Left ventricle myocardium inferior (tissue), 1 donor: ENCODE results near the gene SPHKAP. TPM values are rescaled to one million over a fixed set of nuclear protein-coding genes. Genes with fewer than 3 reads are reported as not detected.
"Not testable (repeated sequence)": the region's sequence is repeated elsewhere in the genome, so short reads cannot be mapped to it uniquely, and the experiment has no call there.

Experiments used
- DNase-seq: peaks from one replicate; pipeline ENCODE4 v3.0.0-alpha.2; 2020
- H3K27ac ChIP-seq: fragments of 200-600 bp; replicated peaks from 2 replicates; pipeline ENCODE4 v1.8.0; 2021
- H3K27me3 ChIP-seq: fragments of 200-600 bp; 2 replicates; pipeline ENCODE4 v1.8.0; 2021; ENCODE audit warnings: low read depth
- H3K36me3 ChIP-seq: fragments of 200-600 bp; 2 replicates; pipeline ENCODE4 v1.8.0; 2021
- H3K4me1 ChIP-seq: fragments of 200-600 bp; 2 replicates; pipeline ENCODE4 v1.8.0; 2021
- H3K4me3 ChIP-seq: fragments of 200-600 bp; 2 replicates; pipeline ENCODE4 v1.8.0; 2021; ENCODE audit warnings: mild to moderate bottlenecking, moderate library complexity
- H3K9me3 ChIP-seq: fragments of 200-600 bp; replicated peaks from 2 replicates; pipeline ENCODE4 v1.8.0; 2021
- CTCF ChIP-seq: fragments of 200-600 bp; IDR thresholded peaks from 2 replicates; pipeline ENCODE4 v1.8.0; 2021; ENCODE audit warnings: antibody characterized with exemption, mild to moderate bottlenecking, borderline replicate concordance
- intact Hi-C: fragments of 100-400 bp; cut with micrococcal nuclease; formaldehyde crosslinking; loops from one replicate; pipeline ENCODE4 v1.11.0; 2022
- total RNA-seq: library from RNA; stranded (reverse); fragmentation: NEBNext Ultra II Directional; extraction: Animal tissue kit (Norgen Biotek cat#: 25700); gene quantifications from one replicate; pipeline ENCODE4 v1.2.1, GENCODE V29; 2021
- donor health status: DM: no; HTN: yes; CAD: no; lungs with severe emphysema.

SPHKAP gene
- total RNA-seq, 1 donor from 2014 or later = 100 TPM

DNA sequence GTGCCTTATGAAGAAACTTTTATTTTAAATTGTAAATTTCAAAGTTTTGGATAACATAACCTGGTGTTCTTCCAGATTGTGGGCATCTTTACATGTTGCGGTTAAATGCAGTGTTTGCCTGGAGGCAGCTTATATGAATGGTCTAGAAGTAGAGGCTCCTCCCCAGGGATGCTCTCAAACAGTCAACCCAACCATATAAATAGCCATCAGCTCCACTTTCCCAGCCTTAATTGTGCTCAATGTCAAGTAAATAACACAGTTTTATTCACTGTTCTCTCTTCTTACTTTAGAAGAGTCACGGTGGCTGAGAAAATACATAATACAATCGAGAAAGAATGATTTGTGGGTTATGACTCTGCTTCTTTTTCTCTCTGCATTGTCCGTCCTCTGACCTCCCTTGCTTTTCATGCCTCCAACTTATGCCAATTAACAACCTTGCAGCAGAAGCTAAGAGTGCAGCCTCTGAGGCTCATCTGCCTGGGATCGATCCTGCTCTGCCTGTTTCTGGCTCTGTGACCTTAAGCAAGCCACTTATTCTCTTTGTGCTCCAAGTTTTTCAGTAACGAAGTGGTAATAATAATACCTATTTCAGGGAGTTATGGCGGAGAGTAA, 209.8 kb downstream of the SPHKAP start:
- TF ChIP-seq CTCF = no peak
- Histone ChIP-seq H3K27me3 (no peaks in the 10 kb centered on the region), H3K36me3 (no peaks in the 10 kb centered on the region), H3K4me1 (no peaks in the 10 kb centered on the region), H3K4me3 (no peak overlapping the region), H3K27ac (no peak overlapping the region), H3K9me3 (no peaks in the 10 kb centered on the region)
- intact Hi-C loops = no loop called here
- no peak for DNase-seq

DNA sequence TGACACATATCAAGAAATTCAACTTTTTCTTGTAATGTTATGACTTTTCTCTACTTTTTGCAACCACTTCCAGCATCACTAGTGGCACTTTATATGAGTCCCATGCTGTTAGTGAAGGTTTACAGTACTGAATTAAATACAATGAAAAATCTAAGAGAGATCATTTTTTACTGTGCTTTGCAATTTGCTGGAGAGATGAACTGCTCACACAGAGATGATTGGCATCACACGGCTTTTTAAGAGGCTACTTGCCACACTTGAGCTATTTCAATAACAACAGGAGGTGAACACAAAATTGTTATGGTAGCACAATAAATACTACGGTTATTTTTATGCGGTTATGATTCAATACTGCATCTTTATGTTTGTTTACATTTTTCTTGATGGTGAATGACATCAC, 221.2 kb downstream of the SPHKAP start:
- intact Hi-C loops = no loop called here
- no peak for DNase-seq
- Histone ChIP-seq H3K27me3 (no peaks in the 10 kb centered on the region), H3K9me3 (peaks cover 15% of the 10 kb centered on the region), H3K4me1 (no peaks in the 10 kb centered on the region), H3K27ac (no peak overlapping the region), H3K4me3 (no peak overlapping the region), H3K36me3 (no peaks in the 10 kb centered on the region)
- no peak for TF ChIP-seq CTCF

GRCh38 chr2:227942965-227943364, 238.5 kb downstream of the SPHKAP start:
- Histone ChIP-seq H3K4me3 (no peak overlapping the region), H3K36me3 (no peaks in the 10 kb centered on the region), H3K4me1 (no peaks in the 10 kb centered on the region), H3K27me3 (peaks cover under 1% of the 10 kb centered on the region), H3K27ac (no peak overlapping the region), H3K9me3 (peaks cover 7% of the 10 kb centered on the region)
- TF ChIP-seq CTCF = no peak
- no peak for DNase-seq
- intact Hi-C loops = no loop called here

DNA sequence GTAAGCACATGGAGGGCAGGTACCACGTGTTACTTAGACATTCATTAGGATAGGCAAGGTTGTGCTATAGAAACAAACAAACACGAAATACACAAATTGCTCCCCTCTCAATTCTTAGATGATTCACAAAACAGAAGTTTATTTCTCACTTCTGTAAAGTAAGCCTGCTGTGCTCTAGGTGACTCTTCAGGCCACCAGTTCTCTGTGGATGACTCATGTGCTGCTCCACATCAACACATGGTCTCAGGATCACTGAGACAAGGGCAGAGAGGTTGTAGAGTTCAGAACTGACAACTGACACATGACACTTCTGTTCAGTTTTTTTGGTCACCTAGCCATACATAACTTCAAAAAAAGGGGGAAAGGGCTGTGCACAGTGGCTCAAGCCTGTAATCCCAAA, 239.5 kb downstream of the SPHKAP start:
- no peak for DNase-seq
- no peak for TF ChIP-seq CTCF
- no peak overlapping the region for H3K27ac ChIP-seq
- H3K9me3 ChIP-seq = peaks cover 7% of the 10 kb centered on the region
- peaks cover 5% of the 10 kb centered on the region for H3K27me3 ChIP-seq
- no peaks in the 10 kb centered on the region for H3K36me3 ChIP-seq
- intact Hi-C loops = no loop called here
- no peaks in the 10 kb centered on the region for H3K4me1 ChIP-seq
- H3K4me3 ChIP-seq = no peak overlapping the region

DNA sequence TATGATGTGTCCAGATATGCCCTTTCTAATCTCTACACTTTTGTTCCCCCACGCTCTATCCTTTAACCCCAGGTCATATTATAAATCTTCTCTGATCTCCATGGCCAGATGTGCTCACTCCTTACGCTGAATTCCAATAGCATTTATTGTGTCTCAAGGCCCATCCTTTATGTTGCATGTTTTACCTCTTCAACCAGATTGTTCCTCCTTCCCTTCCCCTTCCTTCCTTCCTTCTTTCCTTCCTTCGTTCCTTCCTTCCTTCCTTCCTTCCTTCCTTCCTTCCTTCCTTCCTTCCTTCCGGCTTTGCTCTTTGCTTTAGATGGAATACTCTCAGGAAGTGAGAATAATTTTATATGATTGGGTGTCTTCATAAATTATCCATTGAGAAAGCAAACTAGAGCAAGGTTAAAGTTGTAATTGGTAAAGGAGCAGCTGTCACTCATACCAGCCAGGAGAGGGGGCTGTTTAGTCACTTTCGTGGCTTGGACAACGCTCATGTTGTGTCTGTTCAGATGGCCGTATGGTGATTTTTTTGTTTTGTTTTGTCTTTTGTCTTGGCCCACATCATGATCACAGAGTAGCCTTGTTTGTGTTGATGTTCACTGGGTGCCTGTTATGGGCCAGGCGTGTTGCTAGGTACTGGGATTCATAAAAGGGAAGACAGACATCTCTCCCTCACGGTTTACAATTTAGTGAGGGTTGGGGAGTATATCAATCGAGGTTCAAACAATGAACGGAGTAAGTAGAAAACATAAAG, 242.0 kb downstream of the SPHKAP start:
- H3K4me3 ChIP-seq = no peak overlapping the region
- DNase-seq = no peak
- peak; percentile 59 for TF ChIP-seq CTCF
- H3K27ac ChIP-seq = no peak overlapping the region
- H3K4me1 ChIP-seq = no peaks in the 10 kb centered on the region
- no peaks in the 10 kb centered on the region for H3K9me3 ChIP-seq
- H3K27me3 ChIP-seq = peaks cover 5% of the 10 kb centered on the region
- intact Hi-C loops = no loop called here
- H3K36me3 ChIP-seq = no peaks in the 10 kb centered on the region

DNA sequence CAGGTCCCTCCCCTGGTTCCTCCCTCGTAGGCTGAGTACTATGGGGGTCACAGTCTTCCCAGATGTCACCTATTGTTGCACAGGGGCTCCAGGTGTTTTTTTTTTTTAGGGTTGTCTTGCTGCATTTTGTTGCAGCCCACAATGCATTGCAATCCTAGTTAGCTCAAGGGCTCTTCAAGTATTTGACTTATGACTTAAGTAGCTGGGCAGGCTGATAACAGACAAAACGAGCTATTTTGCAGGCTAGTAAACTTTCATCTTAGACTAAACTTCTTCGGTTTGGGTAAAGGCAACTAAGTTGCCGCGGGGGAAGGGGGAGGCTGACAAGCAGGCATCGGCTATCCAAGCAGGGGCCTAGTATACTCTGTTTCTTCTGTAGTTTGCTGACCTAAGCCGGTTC, 245.2 kb downstream of the SPHKAP start:
- H3K27me3 ChIP-seq, H3K27ac ChIP-seq, H3K4me3 ChIP-seq, DNase-seq, H3K4me1 ChIP-seq, intact Hi-C loops, H3K9me3 ChIP-seq, H3K36me3 ChIP-seq: not testable (repeated sequence)
